Endothelial cell of umbilical vein (primary cell): ENCODE results near the gene ARNT2. TPM values are rescaled to one million over a fixed set of nuclear protein-coding genes. Genes with fewer than 3 reads are reported as not detected.
A peak's percentile ranks its signal among the peaks of the same experiment; 100 is the strongest.

ENCODE experiments used
- BruUV-seq: library from RNA; stranded (reverse); fragments of 400-500 nt; replicated peaks from 2 replicates; lab custom pipeline; 2021; lab: Mats Ljungman, UMichigan
- CTCF ChIA-PET: fragments of 300-600, 350-600 bp; sonication (Branson Sonifier 250); formaldehyde crosslinking; loops from one replicate; lab custom pipeline; 2021; ENCODE audit warnings: antibody characterized with exemption, inconsistent platforms; lab: Charles Lee
- POLR2A ChIA-PET: fragments of 300-600, 350-600 bp; sonication (Branson Sonifier 250); formaldehyde crosslinking; loops from one replicate; lab custom pipeline; 2021; ENCODE audit warnings: antibody characterized with exemption, inconsistent platforms; lab: Charles Lee
- DNase-seq: peaks from one replicate; pipeline ENCODE4 v3.0.0-alpha.2; 2011; ENCODE audit warnings: low read depth, low spot score
- FAIRE-seq: peaks from 2 replicates; lab custom pipeline; 2011; peaks lifted over from hg19 to GRCh38; lab: Jason Lieb, UNC
- H2AFZ ChIP-seq: 2 replicates; pipeline ENCODE4 v1.6.0; 2012; ENCODE audit warnings: low read depth, low read length, control low read depth, inconsistent platforms
- H3K27ac ChIP-seq: 2 replicates; pipeline ENCODE4 v1.5.1; 2011; ENCODE audit warnings: low read depth, mild to moderate bottlenecking, control low read depth, low read length, moderate library complexity; ENCODE audit not compliant: insufficient read depth
- H3K27me3 ChIP-seq, 2 experiments: 2 replicates each; pipeline versions ENCODE4 v1.6.0 to v1.6.1; 2011; ENCODE audit warnings: low read length in 2 of 2, mixed read lengths in 1 of 2; ENCODE audit not compliant: control insufficient read depth in 2 of 2, insufficient read depth in 2 of 2
- H3K36me3 ChIP-seq, 2 experiments: 2 replicates in 1 of 2; 3 replicates in 1 of 2; pipeline ENCODE4 v1.5.1; 2011; ENCODE audit warnings: low read length in 2 of 2, mild to moderate bottlenecking in 1 of 2, moderate library complexity in 1 of 2; ENCODE audit not compliant: control insufficient read depth in 2 of 2, insufficient read depth in 2 of 2; ENCODE audit errors: extremely low read depth in 1 of 2
- H3K4me1 ChIP-seq: 3 replicates; pipeline ENCODE4 v1.5.1; 2011; ENCODE audit warnings: mild to moderate bottlenecking, low read length; ENCODE audit not compliant: control insufficient read depth, insufficient read depth; ENCODE audit errors: extremely low read depth
- H3K4me2 ChIP-seq: 2 replicates; pipeline ENCODE4 v1.6.1; 2011; ENCODE audit warnings: low read length, control low read depth, mixed read lengths; ENCODE audit not compliant: insufficient read depth
- H3K4me3 ChIP-seq, 3 experiments: fragments of 200-600 bp in 1 of 3; sonication (generic), shearing (Covaris generic) in 1 of 3; replicated peaks in 1 of 3; 2 replicates each; pipeline ENCODE4 v1.5.1; 2011 to 2016; ENCODE audit warnings: control low read depth in 3 of 3, low read length in 3 of 3, mild to moderate bottlenecking in 2 of 3, inconsistent platforms in 1 of 3, low read depth in 1 of 3, moderate library complexity in 1 of 3; ENCODE audit not compliant: insufficient read depth in 1 of 3
- H3K79me2 ChIP-seq: 2 replicates; pipeline ENCODE4 v1.6.0; 2012; ENCODE audit warnings: low read length, inconsistent platforms; ENCODE audit not compliant: control insufficient read depth, insufficient read depth
- H3K9ac ChIP-seq: replicated peaks from 2 replicates; pipeline ENCODE3; 2011; ENCODE audit warnings: low read length, control low read depth; ENCODE audit not compliant: insufficient read depth; ENCODE audit errors: extremely low read depth
- H3K9me1 ChIP-seq: replicated peaks from 3 replicates; pipeline ENCODE4 v1.6.0; 2011; ENCODE audit warnings: mild to moderate bottlenecking, low read length; ENCODE audit not compliant: control insufficient read depth, insufficient read depth; ENCODE audit errors: extremely low read depth
- H3K9me3 ChIP-seq: replicated peaks from 2 replicates; pipeline ENCODE4 v1.5.1; 2012; ENCODE audit warnings: low read length, inconsistent platforms; ENCODE audit not compliant: control insufficient read depth, insufficient read depth
- H4K20me1 ChIP-seq: replicated peaks from 2 replicates; pipeline ENCODE3; 2011; ENCODE audit warnings: mild to moderate bottlenecking, low read length; ENCODE audit not compliant: control insufficient read depth, insufficient read depth; ENCODE audit errors: extremely low read depth
- EZH2 ChIP-seq: IDR thresholded peaks from 2 replicates; pipeline ENCODE4 v1.6.1; 2012; ENCODE audit warnings: borderline replicate concordance, low read depth, mild to moderate bottlenecking, moderate library complexity, low read length, inconsistent platforms; ENCODE audit not compliant: severe bottlenecking
- FOS ChIP-seq: IDR thresholded peaks from 2 replicates; pipeline ENCODE4 v1.6.1; 2011; ENCODE audit warnings: mild to moderate bottlenecking, low read length, moderate library complexity, borderline replicate concordance; ENCODE audit not compliant: insufficient read depth
- GATA2 ChIP-seq: IDR thresholded peaks from 2 replicates; pipeline ENCODE4 v1.7.0; 2011; ENCODE audit warnings: low read depth, mild to moderate bottlenecking, moderate library complexity, mixed read lengths, low read length; ENCODE audit not compliant: insufficient read length, insufficient read depth
- JUN ChIP-seq: IDR thresholded peaks from 2 replicates; pipeline ENCODE4 v1.6.1; 2011; ENCODE audit warnings: borderline replicate concordance, low read depth; ENCODE audit not compliant: insufficient read length, insufficient read depth
- MAX ChIP-seq: IDR thresholded peaks from 2 replicates; pipeline ENCODE4 v1.6.1; 2011; ENCODE audit not compliant: insufficient read depth, insufficient read length
- MYC ChIP-seq: IDR thresholded peaks from one replicate; pipeline ENCODE4 v1.6.1; 2011; ENCODE audit warnings: mild to moderate bottlenecking, low read depth, low read length
- POLR2A ChIP-seq: IDR thresholded peaks from 2 replicates; pipeline ENCODE4 v1.6.1; 2012; ENCODE audit warnings: low read depth, mild to moderate bottlenecking, control low read depth, low read length
- POLR2AphosphoS5 ChIP-seq: IDR thresholded peaks from 2 replicates; pipeline ENCODE4 v1.6.1; 2012; ENCODE audit warnings: low read depth, mild to moderate bottlenecking, control low read depth, low read length, moderate library complexity; ENCODE audit not compliant: insufficient read depth
- dilution Hi-C: fragments of 300-500 bp; cut with MboI; formaldehyde crosslinking; loops from one replicate; pipeline ENCODE4 v1.15.0; 2019; ENCODE audit warnings: low sequenced_read_pairs; ENCODE audit not compliant: extremely low pct_ligation_motif_present
- intact Hi-C: fragments of 100-400 bp; cut with micrococcal nuclease; formaldehyde crosslinking; loops from one replicate; pipeline ENCODE4 v1.10.0; 2022
- polyA plus RNA-seq, 4 experiments: library from polyadenylated mRNA; depleted of rRNA in 3 of 4; stranded (reverse) in 3 of 4; unstranded in 1 of 4; fragments of >200 nt; gene quantifications; 2 replicates each; pipeline versions ENCODE4 v1.2.1 to v1.2.3, GENCODE V29; 2011 to 2012; ENCODE audit warnings: missing spikeins in 1 of 4
- total RNA-seq: library from RNA; stranded (reverse); gene quantifications from 2 replicates; pipeline ENCODE4 v1.2.3, GENCODE V29; 2021
- TF ChIP-seq, protein P1 (sequence below), 2 donors: IDR thresholded peaks; 1 replicate in 1 of 2; 2 replicates in 1 of 2; pipeline ENCODE4 v1.5.1; 2011; ENCODE audit warnings: low read length in 2 of 2, mild to moderate bottlenecking in 2 of 2, moderate library complexity in 2 of 2, control low read depth in 1 of 2, inconsistent platforms in 1 of 2, low read depth in 1 of 2; ENCODE audit not compliant: insufficient read depth in 1 of 2; ENCODE audit errors: extremely low read depth in 1 of 2

ARNT2 gene
- total and polyA plus RNA-seq, 2 donors (not counting 3 experiments of a cell fraction or from before 2014, with no cell fraction given) = 0.03 to 0.20 TPM

DNA sequence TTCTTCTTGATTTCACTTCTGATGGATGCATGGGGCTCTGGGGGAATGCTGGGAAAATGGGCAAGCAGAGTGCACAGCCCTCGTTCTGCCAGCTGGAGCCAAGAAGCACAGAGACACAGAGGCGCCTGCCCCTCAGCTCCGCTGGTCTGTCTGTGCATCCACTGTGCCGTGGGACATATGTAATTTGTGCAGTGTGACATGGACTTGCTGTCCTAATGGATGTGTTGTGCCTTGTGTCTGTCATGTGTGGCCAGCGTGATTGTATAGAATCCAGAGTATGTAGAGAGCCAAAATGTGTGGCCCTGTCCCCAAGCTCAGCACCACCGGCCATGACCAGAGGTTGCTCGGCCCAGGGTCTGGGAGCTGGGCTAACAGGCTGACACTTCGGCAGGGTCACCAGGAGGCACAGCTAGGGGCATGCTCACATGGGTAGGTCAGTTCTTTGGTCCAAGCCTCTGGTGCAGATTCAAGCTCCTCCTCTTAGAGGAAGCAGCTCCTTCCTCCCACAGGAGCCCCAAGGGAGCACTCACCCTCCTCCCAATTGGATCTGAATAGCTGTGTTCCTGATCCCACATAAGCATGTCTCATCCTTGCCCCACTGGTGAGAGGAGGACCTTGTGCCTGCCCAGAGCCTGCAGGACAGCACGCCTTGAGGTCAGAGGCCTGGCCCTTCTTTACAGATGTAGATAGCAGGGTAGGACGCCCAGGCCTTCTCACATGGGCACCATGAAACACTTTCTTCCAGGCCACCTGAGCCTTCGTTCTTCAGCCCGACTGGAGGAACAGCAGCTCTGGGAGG lies 190.1 kb downstream of the ARNT2 start:
- ChIA-PET POLR2A (no interaction called here), CTCF (interaction anchor here (1.1 to 1.3 kb wide), 2 partner anchors 15 to 182 kb away, joined by 3 to 5 read pairs; no protein-coding TSS in a partner anchor)
- Histone ChIP-seq H4K20me1 (no peaks in the 10 kb centered on the region), H3K9me3 (no peaks in the 10 kb centered on the region), H3K27me3 (no peaks in the 10 kb centered on the region), H2AFZ (no peak overlapping the region), H3K4me2 (no peak overlapping the region), H3K4me1 (peaks cover 20% of the 10 kb centered on the region), H3K79me2 (no peaks in the 10 kb centered on the region), H3K27ac (no peak overlapping the region), H3K9ac (no peak overlapping the region), H3K9me1 (no peaks in the 10 kb centered on the region), H3K36me3 (no peaks in the 10 kb centered on the region), H3K4me3 (no peak overlapping the region)
- FAIRE-seq = no peak
- TF ChIP-seq JUN (no peak), POLR2AphosphoS5 (no peak)
- TF ChIP-seq, protein P1, sequence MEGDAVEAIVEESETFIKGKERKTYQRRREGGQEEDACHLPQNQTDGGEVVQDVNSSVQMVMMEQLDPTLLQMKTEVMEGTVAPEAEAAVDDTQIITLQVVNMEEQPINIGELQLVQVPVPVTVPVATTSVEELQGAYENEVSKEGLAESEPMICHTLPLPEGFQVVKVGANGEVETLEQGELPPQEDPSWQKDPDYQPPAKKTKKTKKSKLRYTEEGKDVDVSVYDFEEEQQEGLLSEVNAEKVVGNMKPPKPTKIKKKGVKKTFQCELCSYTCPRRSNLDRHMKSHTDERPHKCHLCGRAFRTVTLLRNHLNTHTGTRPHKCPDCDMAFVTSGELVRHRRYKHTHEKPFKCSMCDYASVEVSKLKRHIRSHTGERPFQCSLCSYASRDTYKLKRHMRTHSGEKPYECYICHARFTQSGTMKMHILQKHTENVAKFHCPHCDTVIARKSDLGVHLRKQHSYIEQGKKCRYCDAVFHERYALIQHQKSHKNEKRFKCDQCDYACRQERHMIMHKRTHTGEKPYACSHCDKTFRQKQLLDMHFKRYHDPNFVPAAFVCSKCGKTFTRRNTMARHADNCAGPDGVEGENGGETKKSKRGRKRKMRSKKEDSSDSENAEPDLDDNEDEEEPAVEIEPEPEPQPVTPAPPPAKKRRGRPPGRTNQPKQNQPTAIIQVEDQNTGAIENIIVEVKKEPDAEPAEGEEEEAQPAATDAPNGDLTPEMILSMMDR (IDR thresholded peaks at IDR 0.05; ENCODE audit: extremely low read depth in 1 of 2, insufficient read depth in 1 of 2, low read depth in 1 of 2, low read length in 2 of 2) = no peak
- dilution Hi-C loops = no loop called here
- intact Hi-C loops = no loop called here
- no peak for DNase-seq
- no TSS peak for BruUV-seq

DNA sequence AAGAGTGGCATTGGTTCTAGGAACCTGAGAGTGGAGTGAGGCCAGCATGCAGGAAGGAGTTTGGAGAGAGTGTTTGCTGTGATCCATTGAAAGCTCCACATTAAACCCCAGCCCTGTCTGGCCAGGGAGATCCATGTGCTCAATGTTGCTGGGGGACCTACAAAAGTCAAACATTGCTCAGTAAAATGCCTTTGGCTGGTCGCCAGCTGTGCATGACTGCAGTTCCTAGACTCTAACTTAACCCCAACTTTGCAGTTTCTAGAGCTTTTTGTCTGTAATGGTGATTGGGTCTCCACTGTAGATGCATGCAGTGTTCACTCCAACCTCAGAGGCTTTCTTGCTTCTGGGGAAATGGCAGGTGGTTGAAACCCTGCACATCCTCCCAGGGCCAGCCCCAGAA lies 191.2 kb downstream of the ARNT2 start:
- DNase-seq (no peak), FAIRE-seq (peak; percentile 12)
- Histone ChIP-seq H3K79me2 (no peaks in the 10 kb centered on the region), H3K4me1 (peaks cover 17% of the 10 kb centered on the region), H3K9me1 (no peaks in the 10 kb centered on the region), H3K9me3 (peaks cover 4% of the 10 kb centered on the region), H3K36me3 (no peaks in the 10 kb centered on the region), H3K27ac (no peak overlapping the region), H3K4me3 (no peak overlapping the region), H4K20me1 (no peaks in the 10 kb centered on the region), H3K9ac (no peak overlapping the region), H2AFZ (no peak overlapping the region), H3K27me3 (no peaks in the 10 kb centered on the region), H3K4me2 (no peak overlapping the region)
- CTCF ChIA-PET = interaction anchor here (0.8 to 2.6 kb wide), 2 partner anchors 28 to 98 kb away, joined by 3 to 12 read pairs; no protein-coding TSS in a partner anchor
- dilution Hi-C loops (no loop called here), intact Hi-C loops (no loop called here)
- POLR2A ChIA-PET = no interaction called here
- TF ChIP-seq FOS (no peak), GATA2 (no peak), MAX (no peak), JUN (no peak), POLR2AphosphoS5 (no peak), MYC (no peak), POLR2A (no peak), EZH2 (no peak)
- TF ChIP-seq, protein P1 (IDR thresholded peaks at IDR 0.05; ENCODE audit: extremely low read depth in 1 of 2, insufficient read depth in 1 of 2, low read depth in 1 of 2, low read length in 2 of 2) = no peak
- BruUV-seq = no TSS peak
